GM23248 (cell line): ENCODE results near the gene SPCS3. TPM values are rescaled to one million over a fixed set of nuclear protein-coding genes. Genes with fewer than 3 reads are reported as not detected.

Experiments
- DNase-seq: peaks from one replicate; pipeline ENCODE4 v3.0.0-alpha.2; 2015
- H2AFZ ChIP-seq: fragments of 200-600 bp; sonication (generic); 2 replicates; pipeline ENCODE4 v1.6.1; 2016; ENCODE audit warnings: antibody characterized with exemption
- H3F3A ChIP-seq: fragments of 200-600 bp; sonication (generic); 2 replicates; pipeline ENCODE4 v1.6.1; 2016; ENCODE audit warnings: mild to moderate bottlenecking, antibody characterized with exemption, mixed run types; ENCODE audit not compliant: insufficient read depth
- H3K27ac ChIP-seq: fragments of 200-600 bp; sonication (generic); 2 replicates; pipeline ENCODE4 v1.5.1; 2016; ENCODE audit warnings: mild to moderate bottlenecking
- H3K27me3 ChIP-seq: fragments of 200-600 bp; sonication (generic); replicated peaks from 2 replicates; pipeline ENCODE4 v1.6.1; 2016; ENCODE audit warnings: mild to moderate bottlenecking; ENCODE audit not compliant: insufficient read depth
- H3K36me3 ChIP-seq: fragments of 200-600 bp; sonication (generic); 2 replicates; pipeline ENCODE4 v1.6.1; 2016; ENCODE audit warnings: low read depth, mild to moderate bottlenecking
- H3K4me1 ChIP-seq: fragments of 200-600 bp; sonication (generic); 2 replicates; pipeline ENCODE4 v1.6.1; 2016; ENCODE audit warnings: mild to moderate bottlenecking; ENCODE audit not compliant: insufficient read depth
- H3K4me2 ChIP-seq: fragments of 200-600 bp; sonication (generic); one replicate; pipeline ENCODE4 v1.6.1; 2016; ENCODE audit warnings: mild to moderate bottlenecking; ENCODE audit not compliant: unreplicated experiment
- H3K4me3 ChIP-seq: fragments of 200-600 bp; sonication (generic); 2 replicates; pipeline ENCODE4 v1.5.1; 2016; ENCODE audit warnings: mild to moderate bottlenecking
- H3K79me2 ChIP-seq: fragments of 200-600 bp; sonication (generic); 2 replicates; pipeline ENCODE4 v1.6.1; 2016; ENCODE audit warnings: mild to moderate bottlenecking; ENCODE audit not compliant: insufficient read depth
- H3K9ac ChIP-seq: fragments of 200-600 bp; sonication (generic); 2 replicates; pipeline ENCODE4 v1.6.1; 2016; ENCODE audit warnings: mild to moderate bottlenecking
- H3K9me2 ChIP-seq: fragments of 200-600 bp; sonication (generic); 2 replicates; pipeline ENCODE4 v1.6.1; 2016; ENCODE audit warnings: mixed run types, mild to moderate bottlenecking, moderate library complexity; ENCODE audit not compliant: insufficient read depth
- H3K9me3 ChIP-seq: fragments of 200-600 bp; sonication (generic); one replicate; pipeline ENCODE4 v1.6.1; 2017; ENCODE audit warnings: low read depth
- H4K20me1 ChIP-seq: fragments of 200-600 bp; sonication (generic); 2 replicates; pipeline ENCODE4 v1.6.0; 2016; ENCODE audit not compliant: insufficient read depth
- EZH2 ChIP-seq: fragments of 200-600 bp; sonication (generic); IDR thresholded peaks from 2 replicates; pipeline ENCODE4 v1.6.1; 2018; ENCODE audit warnings: antibody characterized with exemption, mild to moderate bottlenecking; ENCODE audit not compliant: insufficient read depth, poor library complexity, severe bottlenecking
- EZH2phosphoT487 ChIP-seq: fragments of 200-600 bp; sonication (generic); IDR thresholded peaks from 2 replicates; pipeline ENCODE4 v1.6.1; 2018; ENCODE audit warnings: antibody characterized with exemption, moderate library complexity, mild to moderate bottlenecking, low read depth; ENCODE audit not compliant: insufficient read depth
- WGBS, 2 experiments: methylation state at CpG; one replicate each; pipeline ENCODE4 v1.1.6; 2015 to 2017; ENCODE audit warnings: low lambda C conversion rate in 2 of 2, low coverage in 1 of 2; ENCODE audit errors: missing lambda C conversion rate in 2 of 2; 5-methylcytosine and 5-hydroxymethylcytosine counted together
- in situ Hi-C: fragments of 300-500 bp; cut with MboI; formaldehyde crosslinking; loops from 2 replicates; pipeline ENCODE4 v1.15.0; 2020
- polyA plus RNA-seq: library from polyadenylated mRNA; unstranded; fragments of >200 nt; fragmentation: Nextera tagmentation; extraction: Ambion mirVana; gene quantifications from 2 replicates; pipeline ENCODE4 v1.2.1, GENCODE V29; 2016
- total RNA-seq: library from RNA; depleted of rRNA; stranded (reverse); fragments of >200 nt; shearing (Covaris generic); gene quantifications from 2 replicates; pipeline ENCODE4 v1.2.3, GENCODE V29; 2014

The SPCS3 gene
- total and polyA plus RNA-seq, 2 experiments from 2014 or later = 84.4 to 108 TPM

DNA sequence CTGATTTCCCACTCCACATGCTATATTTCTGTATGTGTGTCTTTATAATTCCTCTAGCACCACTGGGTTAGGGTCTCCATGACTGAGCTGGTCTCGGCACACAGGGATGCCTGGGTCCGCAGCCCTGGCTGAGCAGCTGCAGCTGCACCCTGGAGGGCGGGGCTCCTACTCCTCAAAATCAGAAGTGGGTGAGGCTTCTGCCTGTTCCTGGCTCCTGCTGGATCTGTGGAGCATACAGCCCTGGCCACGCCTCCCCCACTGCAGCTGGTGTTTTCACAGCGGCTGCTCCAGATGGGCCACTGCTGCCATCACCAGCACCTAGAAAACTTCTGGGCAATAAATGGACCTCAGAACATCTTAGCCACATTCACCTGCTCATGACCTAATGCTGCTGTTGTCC is 30.9 kb downstream of the SPCS3 start:
- in situ Hi-C loops = loop anchor here (25.0 kb wide), 1 partner anchor 987 kb away; no protein-coding TSS in a partner anchor
- Histone ChIP-seq H3K27me3 (no peaks in the 10 kb centered on the region), H3K9me2 (no peaks in the 10 kb centered on the region; the same call in 1 of the 2 replicates), H3K4me2 (no peak overlapping the region), H3K9ac (no peak overlapping the region), H2AFZ (no peak overlapping the region), H3K27ac (no peak overlapping the region), H4K20me1 (no peaks in the 10 kb centered on the region), H3K79me2 (no peaks in the 10 kb centered on the region), H3F3A (no peaks in the 10 kb centered on the region), H3K36me3 (no peaks in the 10 kb centered on the region), H3K4me3 (no peak overlapping the region), H3K9me3 (no peaks in the 10 kb centered on the region), H3K4me1 (no peaks in the 10 kb centered on the region)
- no peak for DNase-seq
- WGBS, 2 experiments = 93 to 95% methylated on average over 5 of the region's 5 CpGs
- TF ChIP-seq EZH2 = no peak
- no peak for TF ChIP-seq EZH2phosphoT487

- WGBS, 2 experiments = 78 to 81% methylated on average over 1 of the region's 1 CpG
- no peak overlapping the region for H2AFZ ChIP-seq
- H3K9me2 ChIP-seq = no peaks in the 10 kb centered on the region; the same call in 1 of the 2 replicates
- H3K4me2 ChIP-seq = no peak overlapping the region
- peaks cover 18% of the 10 kb centered on the region for H3F3A ChIP-seq
- no peak for TF ChIP-seq EZH2
- no peak for TF ChIP-seq EZH2phosphoT487
- no peaks in the 10 kb centered on the region for H4K20me1 ChIP-seq
- H3K9me3 ChIP-seq = no peaks in the 10 kb centered on the region
- H3K27me3 ChIP-seq = no peaks in the 10 kb centered on the region
- no peaks in the 10 kb centered on the region for H3K79me2 ChIP-seq
- peaks cover 14% of the 10 kb centered on the region for H3K4me1 ChIP-seq
- DNase-seq = no peak
- no peaks in the 10 kb centered on the region for H3K36me3 ChIP-seq
- H3K27ac ChIP-seq = no peak overlapping the region
- H3K9ac ChIP-seq = no peak overlapping the region
- H3K4me3 ChIP-seq = no peak overlapping the region
- in situ Hi-C loops = loop anchor here (25.0 kb wide), 1 partner anchor 982 kb away; no protein-coding TSS in a partner anchor
Measured at GRCh38 chr4:176354884-176355283, 35.1 kb downstream of the SPCS3 start.

- Histone ChIP-seq H4K20me1 (no peaks in the 10 kb centered on the region), H3K9me2 (no peaks in the 10 kb centered on the region; the same call in 1 of the 2 replicates), H3K27ac (no peak overlapping the region), H3K9ac (no peak overlapping the region), H3F3A (peaks cover 30% of the 10 kb centered on the region), H3K9me3 (no peaks in the 10 kb centered on the region), H3K4me1 (peaks cover 25% of the 10 kb centered on the region), H3K27me3 (no peaks in the 10 kb centered on the region), H3K79me2 (no peaks in the 10 kb centered on the region), H2AFZ (no peak overlapping the region), H3K36me3 (no peaks in the 10 kb centered on the region), H3K4me3 (no peak overlapping the region), H3K4me2 (no peak overlapping the region)
- in situ Hi-C loops = loop anchor here (25.0 kb wide), 1 partner anchor 980 kb away; no protein-coding TSS in a partner anchor
- TF ChIP-seq EZH2phosphoT487 = no peak
- no peak for TF ChIP-seq EZH2
- peak; percentile 4 for DNase-seq
- WGBS, 2 experiments = 79 to 80% methylated on average over 4 of the region's 4 CpGs
Measured at GRCh38 chr4:176357359-176358082, 37.8 kb downstream of the SPCS3 start.

GRCh38 chr4:176358083-176358469 is 38.3 kb downstream of the SPCS3 start:
- Histone ChIP-seq H3K4me3 (no peak overlapping the region), H2AFZ (no peak overlapping the region), H3K79me2 (no peaks in the 10 kb centered on the region), H3K4me1 (peaks cover 25% of the 10 kb centered on the region), H3K9me3 (no peaks in the 10 kb centered on the region), H3K9ac (no peak overlapping the region), H3K9me2 (no peaks in the 10 kb centered on the region; the same call in 1 of the 2 replicates), H3K4me2 (no peak overlapping the region), H4K20me1 (no peaks in the 10 kb centered on the region), H3K36me3 (no peaks in the 10 kb centered on the region), H3F3A (peaks cover 30% of the 10 kb centered on the region), H3K27me3 (no peaks in the 10 kb centered on the region), H3K27ac (no peak overlapping the region)
- no peak for DNase-seq
- TF ChIP-seq EZH2phosphoT487 (no peak), EZH2 (no peak)
- in situ Hi-C loops = loop anchor here (25.0 kb wide), 1 partner anchor 979 kb away; no protein-coding TSS in a partner anchor
- WGBS, 2 experiments = 98 to 100% methylated on average over 3 of the region's 3 CpGs
